GM04503 (cell line): ENCODE data around the gene ZDHHC11B.

Experiments
- DNase-seq: peaks from one replicate; pipeline ENCODE4 v3.0.0-alpha.2; 2012; ENCODE audit warnings: low read depth

Gene ZDHHC11B

GRCh38 chr5:660491-661030 lies 124.0 kb downstream of the ZDHHC11B start:
- DNase-seq = no peak
